ENCODE measurements around the gene NOS1AP. TPM values are rescaled to one million over a fixed set of nuclear protein-coding genes. Genes with fewer than 3 reads are reported as not detected.

NOS1AP gene
- total RNA-seq, 1 experiment from 2014 or later, result 2.6 TPM

DNA sequence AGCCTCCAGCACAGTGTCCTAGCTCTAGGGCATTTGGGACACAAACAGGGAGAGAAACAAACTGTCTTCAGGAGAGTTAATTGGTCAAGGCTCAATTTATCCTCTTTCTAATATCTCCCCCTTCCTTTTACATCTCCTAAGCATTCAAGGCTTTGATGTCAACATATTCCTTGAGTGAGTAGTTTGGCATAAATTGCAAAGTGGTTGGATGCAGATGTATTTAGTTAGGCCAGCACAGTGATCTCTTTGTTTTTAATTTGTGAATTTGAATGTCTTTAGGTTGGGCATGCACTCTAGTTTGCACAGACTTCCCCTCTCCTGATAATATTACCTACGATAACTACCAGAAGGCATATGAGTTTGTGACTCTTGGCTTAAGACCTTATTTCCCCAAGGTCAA, 33.3 kb upstream of the NOS1AP start:
- Histone ChIP-seq H3K9me2 (replicated peaks; ENCODE audit: low read length) (no peaks in the 10 kb centered on the region), H3K9me3 (ENCODE audit: low read length) (no peaks in the 10 kb centered on the region), H3K4me3 (ENCODE audit: low read length) (no peak overlapping the region), H3K4me1 (ENCODE audit: insufficient read depth, low read length) (peaks cover 18% of the 10 kb centered on the region), H3K9ac (ENCODE audit: low read length) (no peak overlapping the region), H3K79me2 (ENCODE audit: low read length) (no peaks in the 10 kb centered on the region), H4K20me1 (ENCODE audit: low read length) (no peaks in the 10 kb centered on the region), H2AFZ (ENCODE audit: low read length) (no peak overlapping the region), H3F3A (ENCODE audit: low read length, unreplicated experiment) (no peaks in the 10 kb centered on the region), H3K27me3 (ENCODE audit: low read length) (no peaks in the 10 kb centered on the region), H3K36me3 (ENCODE audit: low read depth, low read length) (no peaks in the 10 kb centered on the region), H3K27ac (ENCODE audit: low read length) (no peak overlapping the region), H3K4me2 (ENCODE audit: low read length) (no peak overlapping the region)
- CTCF ChIA-PET, result interaction anchor here (1.3 to 3.3 kb wide), 3 partner anchors 12 to 244 kb away, joined by 6 to 175 read pairs (median 11); partner anchors contain the start of gene OLFML2B
- POLR2A ChIA-PET (ENCODE audit: unreplicated experiment), result no interaction called here
- TF ChIP-seq, protein P1, sequence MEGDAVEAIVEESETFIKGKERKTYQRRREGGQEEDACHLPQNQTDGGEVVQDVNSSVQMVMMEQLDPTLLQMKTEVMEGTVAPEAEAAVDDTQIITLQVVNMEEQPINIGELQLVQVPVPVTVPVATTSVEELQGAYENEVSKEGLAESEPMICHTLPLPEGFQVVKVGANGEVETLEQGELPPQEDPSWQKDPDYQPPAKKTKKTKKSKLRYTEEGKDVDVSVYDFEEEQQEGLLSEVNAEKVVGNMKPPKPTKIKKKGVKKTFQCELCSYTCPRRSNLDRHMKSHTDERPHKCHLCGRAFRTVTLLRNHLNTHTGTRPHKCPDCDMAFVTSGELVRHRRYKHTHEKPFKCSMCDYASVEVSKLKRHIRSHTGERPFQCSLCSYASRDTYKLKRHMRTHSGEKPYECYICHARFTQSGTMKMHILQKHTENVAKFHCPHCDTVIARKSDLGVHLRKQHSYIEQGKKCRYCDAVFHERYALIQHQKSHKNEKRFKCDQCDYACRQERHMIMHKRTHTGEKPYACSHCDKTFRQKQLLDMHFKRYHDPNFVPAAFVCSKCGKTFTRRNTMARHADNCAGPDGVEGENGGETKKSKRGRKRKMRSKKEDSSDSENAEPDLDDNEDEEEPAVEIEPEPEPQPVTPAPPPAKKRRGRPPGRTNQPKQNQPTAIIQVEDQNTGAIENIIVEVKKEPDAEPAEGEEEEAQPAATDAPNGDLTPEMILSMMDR (conservative IDR thresholded peaks at IDR 0.05; ENCODE audit: low read depth, low read length), result no peak
- TF ChIP-seq EZH2 (IDR thresholded peaks at IDR 0.05; ENCODE audit: low read length, unreplicated experiment) (no peak), EZH2phosphoT487 (IDR thresholded peaks at IDR 0.05; ENCODE audit: borderline replicate concordance, low read length) (no peak)
- no TSS peak for BruUV-seq (replicated peaks)
- no peak for DNase-seq
- no peak for ATAC-seq
- intact Hi-C loops (cut with micrococcal nuclease), result loop anchor here (5.0 kb wide), 1 partner anchor 149 kb away; no protein-coding TSS in a partner anchor

DNA sequence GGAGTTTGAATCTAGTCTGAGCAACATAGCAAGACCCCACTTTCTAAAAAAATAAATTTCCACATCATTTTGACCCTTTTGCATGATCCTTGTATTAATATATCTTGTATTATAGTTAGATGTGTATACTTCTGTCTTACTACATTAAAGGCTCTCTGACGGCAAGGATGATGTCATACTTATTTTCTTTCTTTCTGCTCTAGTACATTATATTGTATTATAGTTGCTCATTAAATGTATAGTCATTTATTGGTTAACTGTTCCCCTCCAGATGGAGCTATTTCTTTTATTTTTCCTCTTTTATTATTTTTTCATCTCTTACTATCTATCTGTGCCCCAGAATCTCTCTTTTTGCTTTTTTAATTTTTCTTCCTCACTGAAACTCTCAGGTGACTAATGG, 30.9 kb upstream of the NOS1AP start:
- POLR2A ChIA-PET (ENCODE audit: unreplicated experiment), result interaction anchor here (0.6 kb wide), 1 partner anchor 90 kb away, joined by 3 read pairs; no protein-coding TSS in a partner anchor
- Histone ChIP-seq H3K27ac (ENCODE audit: low read length) (no peak overlapping the region), H2AFZ (ENCODE audit: low read length) (no peak overlapping the region), H3K9me2 (replicated peaks; ENCODE audit: low read length) (no peaks in the 10 kb centered on the region), H3K9ac (ENCODE audit: low read length) (no peak overlapping the region), H3K79me2 (ENCODE audit: low read length) (no peaks in the 10 kb centered on the region), H3K4me2 (ENCODE audit: low read length) (no peak overlapping the region), H3K9me3 (ENCODE audit: low read length) (no peaks in the 10 kb centered on the region), H3K4me3 (ENCODE audit: low read length) (no peak overlapping the region), H3F3A (ENCODE audit: low read length, unreplicated experiment) (no peaks in the 10 kb centered on the region), H3K27me3 (ENCODE audit: low read length) (no peaks in the 10 kb centered on the region), H4K20me1 (ENCODE audit: low read length) (no peaks in the 10 kb centered on the region), H3K4me1 (ENCODE audit: insufficient read depth, low read length) (peaks cover 16% of the 10 kb centered on the region), H3K36me3 (ENCODE audit: low read depth, low read length) (no peaks in the 10 kb centered on the region)
- no TSS peak for BruUV-seq (replicated peaks)
- intact Hi-C loops (cut with micrococcal nuclease), result loop anchor here (5.0 kb wide), 1 partner anchor 151 kb away; no protein-coding TSS in a partner anchor
- TF ChIP-seq EZH2 (IDR thresholded peaks at IDR 0.05; ENCODE audit: low read length, unreplicated experiment), result no peak
- TF ChIP-seq, protein P1 (conservative IDR thresholded peaks at IDR 0.05; ENCODE audit: low read depth, low read length), result peak; percentile 27; the same call in 1 of the 2 replicates
- CTCF ChIA-PET, result interaction anchor here (0.6 to 3.3 kb wide), 2 partner anchors 246 to 663 kb away, joined by 4 to 175 read pairs; no protein-coding TSS in a partner anchor
- ATAC-seq (no peak), DNase-seq (no peak)

DNA sequence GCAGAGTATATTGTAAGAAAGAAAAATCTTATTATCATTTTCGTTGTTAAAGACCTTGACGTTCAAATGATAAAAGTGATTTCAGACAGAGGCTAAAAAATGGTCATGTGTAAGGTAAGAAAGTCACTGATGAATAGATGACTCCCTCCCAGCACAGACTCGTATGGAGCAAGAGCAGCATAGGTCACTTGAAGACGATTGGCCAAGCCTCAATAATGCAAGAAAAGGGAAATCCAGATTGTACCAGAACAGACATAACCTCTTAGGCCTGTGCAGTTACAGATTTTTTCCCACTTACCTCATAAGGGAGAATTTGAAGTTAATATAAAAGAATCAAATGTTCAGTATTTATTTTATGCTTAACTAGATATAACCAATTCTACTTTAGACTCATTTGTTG, 29.5 kb upstream of the NOS1AP start:
- Histone ChIP-seq H3K4me3 (ENCODE audit: low read length) (no peak overlapping the region), H3K27ac (ENCODE audit: low read length) (no peak overlapping the region), H3F3A (ENCODE audit: low read length, unreplicated experiment) (no peaks in the 10 kb centered on the region), H3K79me2 (ENCODE audit: low read length) (no peaks in the 10 kb centered on the region), H3K36me3 (ENCODE audit: low read depth, low read length) (no peaks in the 10 kb centered on the region), H3K9ac (ENCODE audit: low read length) (no peak overlapping the region), H3K27me3 (ENCODE audit: low read length) (no peaks in the 10 kb centered on the region), H2AFZ (ENCODE audit: low read length) (no peak overlapping the region), H3K4me1 (ENCODE audit: insufficient read depth, low read length) (peaks cover 15% of the 10 kb centered on the region), H3K9me2 (replicated peaks; ENCODE audit: low read length) (no peaks in the 10 kb centered on the region), H4K20me1 (ENCODE audit: low read length) (no peaks in the 10 kb centered on the region), H3K4me2 (ENCODE audit: low read length) (no peak overlapping the region), H3K9me3 (ENCODE audit: low read length) (no peaks in the 10 kb centered on the region)
- ChIA-PET POLR2A (ENCODE audit: unreplicated experiment) (no interaction called here), CTCF (no interaction called here)
- no peak for TF ChIP-seq EZH2 (IDR thresholded peaks at IDR 0.05; ENCODE audit: low read length, unreplicated experiment)
- TF ChIP-seq, protein P1 (conservative IDR thresholded peaks at IDR 0.05; ENCODE audit: low read depth, low read length), result no peak
- TF ChIP-seq EZH2phosphoT487 (IDR thresholded peaks at IDR 0.05; ENCODE audit: borderline replicate concordance, low read length), result no peak
- ATAC-seq (no peak), DNase-seq (no peak)
- intact Hi-C loops (cut with micrococcal nuclease), result no loop called here
- no TSS peak for BruUV-seq (replicated peaks)
